ENCODE measurements around the gene NUTF2. TPM values are rescaled to one million over a fixed set of nuclear protein-coding genes. Genes with fewer than 3 reads are reported as not detected.

The NUTF2 gene
- polyA plus RNA-seq, 2 donors: 95.4 to 109 TPM

- H3K36me3 ChIP-seq (ENCODE audit: control insufficient read depth in 2 of 2, insufficient read depth in 2 of 2, low read length in 1 of 2): no peaks in the 10 kb centered on the region
- peaks cover 4 to 24% of the 10 kb centered on the region in 2 donors for H3K4me1 ChIP-seq (ENCODE audit: control insufficient read depth in 2 of 2, insufficient read depth in 2 of 2, low read length in 1 of 2)
- H3K27ac ChIP-seq (ENCODE audit: low read depth in 2 of 2, low read length in 1 of 2): peak overlapping the region; percentile 78 to 97
- H3K27me3 ChIP-seq (ENCODE audit: control insufficient read depth in 1 of 2, insufficient read depth in 2 of 2, low read length in 2 of 2): no peaks in the 10 kb centered on the region
- no peaks in the 10 kb centered on the region for H3K9me3 ChIP-seq (ENCODE audit: control insufficient read depth in 2 of 2, insufficient read depth in 1 of 2, low read depth in 1 of 2, low read length in 1 of 2)
- H3K4me3 ChIP-seq (ENCODE audit: low read depth in 1 of 2, low read length in 2 of 2): no peak overlapping the region
- 66 to 69% methylated on average over 5 of the region's 5 CpGs for WGBS, 2 donors
Observed at GRCh38 chr16:67845291-67846062, 1.3 kb upstream of the NUTF2 start.

GRCh38 chr16:67846063-67846319 is 742 bp upstream of the NUTF2 start:
- 6% methylated on average over 2 of the region's 2 CpGs for WGBS, 2 donors
- Histone ChIP-seq H3K27me3 (ENCODE audit: control insufficient read depth in 1 of 2, insufficient read depth in 2 of 2, low read length in 2 of 2) (no peaks in the 10 kb centered on the region), H3K4me1 (ENCODE audit: control insufficient read depth in 2 of 2, insufficient read depth in 2 of 2, low read length in 1 of 2) (peaks cover 4 to 24% of the 10 kb centered on the region in 2 donors), H3K36me3 (ENCODE audit: control insufficient read depth in 2 of 2, insufficient read depth in 2 of 2, low read length in 1 of 2) (no peaks in the 10 kb centered on the region), H3K4me3 (ENCODE audit: low read depth in 1 of 2, low read length in 2 of 2) (peak overlapping the region; percentile 82 to 92), H3K9me3 (ENCODE audit: control insufficient read depth in 2 of 2, insufficient read depth in 1 of 2, low read depth in 1 of 2, low read length in 1 of 2) (no peaks in the 10 kb centered on the region), H3K27ac (ENCODE audit: low read depth in 2 of 2, low read length in 1 of 2) (peak overlapping the region; percentile 95 to 97)

- H3K36me3 ChIP-seq (ENCODE audit: control insufficient read depth in 2 of 2, insufficient read depth in 2 of 2, low read length in 1 of 2): no peaks in the 10 kb centered on the region
- H3K9me3 ChIP-seq (ENCODE audit: control insufficient read depth in 2 of 2, insufficient read depth in 1 of 2, low read depth in 1 of 2, low read length in 1 of 2): no peaks in the 10 kb centered on the region
- 0 to 1% methylated on average over 42 to 62 of the region's 62 CpGs for WGBS, 2 donors
- H3K27ac ChIP-seq (ENCODE audit: low read depth in 2 of 2, low read length in 1 of 2): peak within 1 kb of the TSS; percentile 95 to 97
- H3K27me3 ChIP-seq (ENCODE audit: control insufficient read depth in 1 of 2, insufficient read depth in 2 of 2, low read length in 2 of 2): no peaks in the 10 kb centered on the region
- H3K4me1 ChIP-seq (ENCODE audit: control insufficient read depth in 2 of 2, insufficient read depth in 2 of 2, low read length in 1 of 2): peaks cover 4 to 24% of the 10 kb centered on the region in 2 donors
- peak within 1 kb of the TSS; percentile 82 to 92 for H3K4me3 ChIP-seq (ENCODE audit: low read depth in 1 of 2, low read length in 2 of 2)
Observed at GRCh38 chr16:67847064-67847861, 530 bp downstream of the NUTF2 start, which contains the start of gene CENPT. Gene CENPT, minus strand, starts transcription at chr16:67847693. Its CDS starts 13,834 bp downstream, at chr16:67833859.

- WGBS, 2 donors: 94 to 96% methylated on average over 11 of the region's 11 CpGs
- Histone ChIP-seq H3K27ac (ENCODE audit: low read depth in 2 of 2, low read length in 1 of 2) (peak overlapping the region in 1 of 2 donors; percentile 47), H3K27me3 (ENCODE audit: control insufficient read depth in 1 of 2, insufficient read depth in 2 of 2, low read length in 2 of 2) (no peaks in the 10 kb centered on the region), H3K4me3 (ENCODE audit: low read depth in 1 of 2, low read length in 2 of 2) (peak overlapping the region in 1 of 2 donors; percentile 82), H3K4me1 (ENCODE audit: control insufficient read depth in 2 of 2, insufficient read depth in 2 of 2, low read length in 1 of 2) (peaks cover 4 to 19% of the 10 kb centered on the region in 2 donors), H3K36me3 (ENCODE audit: control insufficient read depth in 2 of 2, insufficient read depth in 2 of 2, low read length in 1 of 2) (no peaks in the 10 kb centered on the region), H3K9me3 (ENCODE audit: control insufficient read depth in 2 of 2, insufficient read depth in 1 of 2, low read depth in 1 of 2, low read length in 1 of 2) (no peaks in the 10 kb centered on the region)
Observed at GRCh38 chr16:67848118-67848517, 1.4 kb downstream of the NUTF2 start.

- Histone ChIP-seq H3K4me1 (ENCODE audit: control insufficient read depth in 2 of 2, insufficient read depth in 2 of 2, low read length in 1 of 2) (peaks cover 12 to 18% of the 10 kb centered on the region in 2 donors), H3K36me3 (ENCODE audit: control insufficient read depth in 2 of 2, insufficient read depth in 2 of 2, low read length in 1 of 2) (peaks cover 0 to 2% of the 10 kb centered on the region in 2 donors), H3K4me3 (ENCODE audit: low read depth in 1 of 2, low read length in 2 of 2) (no peak overlapping the region), H3K27me3 (ENCODE audit: control insufficient read depth in 1 of 2, insufficient read depth in 2 of 2, low read length in 2 of 2) (no peaks in the 10 kb centered on the region), H3K27ac (ENCODE audit: low read depth in 2 of 2, low read length in 1 of 2) (no peak overlapping the region), H3K9me3 (ENCODE audit: control insufficient read depth in 2 of 2, insufficient read depth in 1 of 2, low read depth in 1 of 2, low read length in 1 of 2) (no peaks in the 10 kb centered on the region)
- WGBS, 2 donors: 98 to 99% methylated on average over 3 of the region's 3 CpGs
Observed at GRCh38 chr16:67853670-67854069, 6.9 kb downstream of the NUTF2 start.

- Histone ChIP-seq H3K27me3 (ENCODE audit: control insufficient read depth in 1 of 2, insufficient read depth in 2 of 2, low read length in 2 of 2) (no peaks in the 10 kb centered on the region), H3K27ac (ENCODE audit: low read depth in 2 of 2, low read length in 1 of 2) (no peak overlapping the region), H3K4me3 (ENCODE audit: low read depth in 1 of 2, low read length in 2 of 2) (no peak overlapping the region), H3K9me3 (ENCODE audit: control insufficient read depth in 2 of 2, insufficient read depth in 1 of 2, low read depth in 1 of 2, low read length in 1 of 2) (no peaks in the 10 kb centered on the region), H3K4me1 (ENCODE audit: control insufficient read depth in 2 of 2, insufficient read depth in 2 of 2, low read length in 1 of 2) (peaks cover 11 to 22% of the 10 kb centered on the region in 2 donors), H3K36me3 (ENCODE audit: control insufficient read depth in 2 of 2, insufficient read depth in 2 of 2, low read length in 1 of 2) (peaks cover 0 to 2% of the 10 kb centered on the region in 2 donors)
- 72 to 80% methylated on average over 10 of the region's 10 CpGs for WGBS, 2 donors
Observed at GRCh38 chr16:67855789-67856188, 9.1 kb downstream of the NUTF2 start.

GRCh38 chr16:67856927-67857546 is 10.3 kb downstream of the NUTF2 start:
- peaks cover 0 to 4% of the 10 kb centered on the region in 2 donors for H3K36me3 ChIP-seq (ENCODE audit: control insufficient read depth in 2 of 2, insufficient read depth in 2 of 2, low read length in 1 of 2)
- no peak overlapping the region for H3K4me3 ChIP-seq (ENCODE audit: low read depth in 1 of 2, low read length in 2 of 2)
- peaks cover 16 to 31% of the 10 kb centered on the region in 2 donors for H3K4me1 ChIP-seq (ENCODE audit: control insufficient read depth in 2 of 2, insufficient read depth in 2 of 2, low read length in 1 of 2)
- WGBS, 2 donors: 88 to 91% methylated on average over 5 of the region's 5 CpGs
- H3K9me3 ChIP-seq (ENCODE audit: control insufficient read depth in 2 of 2, insufficient read depth in 1 of 2, low read depth in 1 of 2, low read length in 1 of 2): no peaks in the 10 kb centered on the region
- H3K27ac ChIP-seq (ENCODE audit: low read depth in 2 of 2, low read length in 1 of 2): peak overlapping the region; percentile 56 to 88
- H3K27me3 ChIP-seq (ENCODE audit: control insufficient read depth in 1 of 2, insufficient read depth in 2 of 2, low read length in 2 of 2): no peaks in the 10 kb centered on the region

- H3K27ac ChIP-seq (ENCODE audit: low read depth in 2 of 2, low read length in 1 of 2): peak overlapping the region; percentile 71 to 88
- no peak overlapping the region for H3K4me3 ChIP-seq (ENCODE audit: low read depth in 1 of 2, low read length in 2 of 2)
- H3K4me1 ChIP-seq (ENCODE audit: control insufficient read depth in 2 of 2, insufficient read depth in 2 of 2, low read length in 1 of 2): peaks cover 17 to 34% of the 10 kb centered on the region in 2 donors
- H3K9me3 ChIP-seq (ENCODE audit: control insufficient read depth in 2 of 2, insufficient read depth in 1 of 2, low read depth in 1 of 2, low read length in 1 of 2): no peaks in the 10 kb centered on the region
- 29 to 33% methylated on average over 3 of the region's 3 CpGs for WGBS, 2 donors
- no peaks in the 10 kb centered on the region for H3K27me3 ChIP-seq (ENCODE audit: control insufficient read depth in 1 of 2, insufficient read depth in 2 of 2, low read length in 2 of 2)
- peaks cover 0 to 4% of the 10 kb centered on the region in 2 donors for H3K36me3 ChIP-seq (ENCODE audit: control insufficient read depth in 2 of 2, insufficient read depth in 2 of 2, low read length in 1 of 2)
Observed at GRCh38 chr16:67857547-67858233, 11.0 kb downstream of the NUTF2 start.

- WGBS, 2 donors: 75 to 77% methylated on average over 4 of the region's 4 CpGs
- H3K9me3 ChIP-seq (ENCODE audit: control insufficient read depth in 2 of 2, insufficient read depth in 1 of 2, low read depth in 1 of 2, low read length in 1 of 2): no peaks in the 10 kb centered on the region
- H3K27ac ChIP-seq (ENCODE audit: low read depth in 2 of 2, low read length in 1 of 2): peak overlapping the region; percentile 64 to 71
- H3K36me3 ChIP-seq (ENCODE audit: control insufficient read depth in 2 of 2, insufficient read depth in 2 of 2, low read length in 1 of 2): peaks cover 0 to 4% of the 10 kb centered on the region in 2 donors
- H3K4me1 ChIP-seq (ENCODE audit: control insufficient read depth in 2 of 2, insufficient read depth in 2 of 2, low read length in 1 of 2): peaks cover 20 to 41% of the 10 kb centered on the region in 2 donors
- no peak overlapping the region for H3K4me3 ChIP-seq (ENCODE audit: low read depth in 1 of 2, low read length in 2 of 2)
- no peaks in the 10 kb centered on the region for H3K27me3 ChIP-seq (ENCODE audit: control insufficient read depth in 1 of 2, insufficient read depth in 2 of 2, low read length in 2 of 2)
Observed at GRCh38 chr16:67858500-67858899, 11.8 kb downstream of the NUTF2 start.

Measured in esophagus (tissue), 2 donors.